ENCODE results near the gene ZNF346.

DNA sequence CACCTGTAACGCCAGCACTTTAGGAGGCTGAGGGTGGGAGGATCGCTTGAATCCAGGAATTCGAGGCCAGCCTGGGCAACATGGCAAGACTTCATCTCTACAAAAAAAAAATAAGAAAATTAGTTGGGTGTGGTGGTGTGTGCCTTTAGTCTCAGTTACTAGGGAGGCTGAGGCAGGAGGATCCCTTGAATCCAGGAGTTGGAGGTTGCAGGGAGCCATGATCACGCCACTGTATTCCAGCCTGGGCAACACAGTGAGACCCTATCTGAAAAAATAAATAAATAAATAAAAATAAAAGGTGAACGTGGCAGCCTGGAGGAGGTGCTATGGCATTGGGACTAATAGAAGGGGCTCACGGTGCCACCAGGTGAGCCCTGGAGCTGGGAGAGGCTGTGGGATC, 71.3 kb downstream of the ZNF346 start:
- TF ChIP-seq TCF7L2 (IDR thresholded peaks at IDR 0.05; ENCODE audit: low read depth, low read length) (no peak), TAF1 (CRISPR knock-in tag; IDR thresholded peaks at IDR 0.05) (no peak), EHMT2 (IDR thresholded peaks at IDR 0.05; ENCODE audit: borderline replicate concordance, low read depth, low read length) (no peak), PCBP2 (optimal IDR thresholded peaks at IDR 0.05; ENCODE audit: low read depth, low read length, poor library complexity, severe bottlenecking) (no peak), JUNB (CRISPR knock-in tag; IDR thresholded peaks at IDR 0.05; ENCODE audit: borderline replicate concordance) (no peak)
- TF ChIP-seq, protein P1, sequence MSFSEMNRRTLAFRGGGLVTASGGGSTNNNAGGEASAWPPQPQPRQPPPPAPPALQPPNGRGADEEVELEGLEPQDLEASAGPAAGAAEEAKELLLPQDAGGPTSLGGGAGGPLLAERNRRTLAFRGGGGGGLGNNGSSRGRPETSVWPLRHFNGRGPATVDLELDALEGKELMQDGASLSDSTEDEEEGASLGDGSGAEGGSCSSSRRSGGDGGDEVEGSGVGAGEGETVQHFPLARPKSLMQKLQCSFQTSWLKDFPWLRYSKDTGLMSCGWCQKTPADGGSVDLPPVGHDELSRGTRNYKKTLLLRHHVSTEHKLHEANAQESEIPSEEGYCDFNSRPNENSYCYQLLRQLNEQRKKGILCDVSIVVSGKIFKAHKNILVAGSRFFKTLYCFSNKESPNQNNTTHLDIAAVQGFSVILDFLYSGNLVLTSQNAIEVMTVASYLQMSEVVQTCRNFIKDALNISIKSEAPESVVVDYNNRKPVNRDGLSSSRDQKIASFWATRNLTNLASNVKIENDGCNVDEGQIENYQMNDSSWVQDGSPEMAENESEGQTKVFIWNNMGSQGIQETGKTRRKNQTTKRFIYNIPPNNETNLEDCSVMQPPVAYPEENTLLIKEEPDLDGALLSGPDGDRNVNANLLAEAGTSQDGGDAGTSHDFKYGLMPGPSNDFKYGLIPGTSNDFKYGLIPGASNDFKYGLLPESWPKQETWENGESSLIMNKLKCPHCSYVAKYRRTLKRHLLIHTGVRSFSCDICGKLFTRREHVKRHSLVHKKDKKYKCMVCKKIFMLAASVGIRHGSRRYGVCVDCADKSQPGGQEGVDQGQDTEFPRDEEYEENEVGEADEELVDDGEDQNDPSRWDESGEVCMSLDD (CRISPR knock-in tag; IDR thresholded peaks at IDR 0.05; ENCODE audit: borderline replicate concordance): no peak
- TF ChIP-seq, protein P2, sequence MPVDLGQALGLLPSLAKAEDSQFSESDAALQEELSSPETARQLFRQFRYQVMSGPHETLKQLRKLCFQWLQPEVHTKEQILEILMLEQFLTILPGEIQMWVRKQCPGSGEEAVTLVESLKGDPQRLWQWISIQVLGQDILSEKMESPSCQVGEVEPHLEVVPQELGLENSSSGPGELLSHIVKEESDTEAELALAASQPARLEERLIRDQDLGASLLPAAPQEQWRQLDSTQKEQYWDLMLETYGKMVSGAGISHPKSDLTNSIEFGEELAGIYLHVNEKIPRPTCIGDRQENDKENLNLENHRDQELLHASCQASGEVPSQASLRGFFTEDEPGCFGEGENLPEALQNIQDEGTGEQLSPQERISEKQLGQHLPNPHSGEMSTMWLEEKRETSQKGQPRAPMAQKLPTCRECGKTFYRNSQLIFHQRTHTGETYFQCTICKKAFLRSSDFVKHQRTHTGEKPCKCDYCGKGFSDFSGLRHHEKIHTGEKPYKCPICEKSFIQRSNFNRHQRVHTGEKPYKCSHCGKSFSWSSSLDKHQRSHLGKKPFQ (CRISPR knock-in tag; IDR thresholded peaks at IDR 0.05; ENCODE audit: insufficient replicate concordance): no peak
